ENCODE measurements around the gene TMEM128. TPM values are rescaled to one million over a fixed set of nuclear protein-coding genes. Genes with fewer than 3 reads are reported as not detected.

The TMEM128 gene, protein sequence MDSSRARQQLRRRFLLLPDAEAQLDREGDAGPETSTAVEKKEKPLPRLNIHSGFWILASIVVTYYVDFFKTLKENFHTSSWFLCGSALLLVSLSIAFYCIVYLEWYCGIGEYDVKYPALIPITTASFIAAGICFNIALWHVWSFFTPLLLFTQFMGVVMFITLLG
- total RNA-seq = 20.8 and 32.8 TPM in 2 replicates

DNA sequence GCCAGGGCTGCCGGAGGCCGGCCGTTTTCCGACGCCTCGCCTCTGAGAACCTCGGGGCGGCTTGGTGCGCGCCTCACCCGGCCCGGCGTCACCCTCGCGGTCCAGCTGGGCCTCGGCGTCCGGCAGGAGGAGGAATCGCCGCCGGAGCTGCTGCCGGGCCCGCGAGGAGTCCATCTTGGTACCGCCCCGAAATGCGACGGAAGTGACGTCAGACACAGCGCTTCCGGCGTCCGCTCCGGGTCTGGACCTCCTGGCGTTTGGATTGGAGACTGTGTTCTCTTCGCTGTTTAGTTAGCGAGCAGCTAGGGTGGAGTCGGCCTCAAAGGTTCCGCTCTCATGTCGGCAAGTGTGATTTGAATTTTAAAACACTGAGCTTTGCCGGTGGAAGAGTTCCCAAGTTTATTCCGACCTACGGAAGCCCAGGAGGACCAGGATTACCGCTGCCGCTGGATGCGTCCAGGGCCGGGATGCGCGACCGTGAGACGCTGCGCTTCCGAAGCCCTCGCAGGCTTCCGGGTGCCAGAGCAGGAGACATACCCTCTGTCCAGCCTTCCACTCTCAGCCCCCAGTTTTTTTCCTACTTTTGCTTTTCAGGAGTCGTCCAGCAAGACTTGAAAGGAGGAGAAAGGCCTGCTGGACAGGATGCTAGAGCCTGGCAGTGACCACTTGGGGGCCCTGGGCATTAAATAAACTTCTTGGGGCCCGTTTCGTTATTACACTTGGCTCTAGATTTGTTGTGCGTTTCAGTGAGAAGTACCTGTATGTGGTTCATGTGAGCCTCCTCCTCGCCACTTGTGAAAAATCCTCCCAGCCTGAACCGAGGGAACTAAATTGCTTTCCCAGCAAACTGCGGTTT, at the start of gene TMEM128:
Gene TMEM128, minus strand, starts transcription at position 195 of the 856 bp plus-strand sequence. Its CDS starts 21 bp downstream, at position 174.
- H3K4me3 ChIP-seq (ENCODE audit: low read depth, low read length) = peak within 1 kb of the TSS; percentile 87
- TF ChIP-seq, protein P1, sequence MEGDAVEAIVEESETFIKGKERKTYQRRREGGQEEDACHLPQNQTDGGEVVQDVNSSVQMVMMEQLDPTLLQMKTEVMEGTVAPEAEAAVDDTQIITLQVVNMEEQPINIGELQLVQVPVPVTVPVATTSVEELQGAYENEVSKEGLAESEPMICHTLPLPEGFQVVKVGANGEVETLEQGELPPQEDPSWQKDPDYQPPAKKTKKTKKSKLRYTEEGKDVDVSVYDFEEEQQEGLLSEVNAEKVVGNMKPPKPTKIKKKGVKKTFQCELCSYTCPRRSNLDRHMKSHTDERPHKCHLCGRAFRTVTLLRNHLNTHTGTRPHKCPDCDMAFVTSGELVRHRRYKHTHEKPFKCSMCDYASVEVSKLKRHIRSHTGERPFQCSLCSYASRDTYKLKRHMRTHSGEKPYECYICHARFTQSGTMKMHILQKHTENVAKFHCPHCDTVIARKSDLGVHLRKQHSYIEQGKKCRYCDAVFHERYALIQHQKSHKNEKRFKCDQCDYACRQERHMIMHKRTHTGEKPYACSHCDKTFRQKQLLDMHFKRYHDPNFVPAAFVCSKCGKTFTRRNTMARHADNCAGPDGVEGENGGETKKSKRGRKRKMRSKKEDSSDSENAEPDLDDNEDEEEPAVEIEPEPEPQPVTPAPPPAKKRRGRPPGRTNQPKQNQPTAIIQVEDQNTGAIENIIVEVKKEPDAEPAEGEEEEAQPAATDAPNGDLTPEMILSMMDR (conservative IDR thresholded peaks at IDR 0.05; ENCODE audit: low read depth, low read length) = peak; percentile 36
- peak; percentile 67 for DNase-seq (ENCODE audit: low read depth)

DNA sequence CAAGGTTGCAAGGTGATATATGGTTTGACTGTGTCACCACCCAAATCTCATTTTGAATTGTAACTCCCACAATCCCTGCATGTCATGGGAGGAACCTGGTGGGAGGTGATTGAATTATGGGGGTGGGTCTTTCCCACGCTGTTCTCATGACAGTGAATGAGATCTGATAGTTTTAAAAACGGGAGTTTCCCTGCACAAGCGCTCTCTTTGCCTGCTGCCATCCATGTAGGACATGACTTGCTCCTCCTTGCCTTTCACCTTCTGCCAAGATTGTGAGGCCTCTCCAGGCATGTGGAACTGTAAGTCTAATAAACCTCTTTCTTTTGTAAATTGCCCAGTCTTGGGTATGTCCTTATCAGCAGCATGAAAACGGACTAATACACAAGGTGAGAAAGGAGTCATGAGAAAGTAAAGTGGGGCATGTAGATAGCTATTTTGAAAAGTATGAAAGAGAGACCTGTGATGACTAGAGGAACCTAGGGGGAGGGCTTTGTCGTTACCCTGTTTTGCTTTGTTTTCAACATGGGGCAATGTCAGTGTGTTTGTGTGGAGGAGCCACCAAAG, 48.3 kb upstream of the TMEM128 start:
- DNase-seq (ENCODE audit: low read depth) = no peak
- H3K4me3 ChIP-seq (ENCODE audit: low read depth, low read length) = no peak overlapping the region
- TF ChIP-seq, protein P1 (conservative IDR thresholded peaks at IDR 0.05; ENCODE audit: low read depth, low read length) = no peak

DNA sequence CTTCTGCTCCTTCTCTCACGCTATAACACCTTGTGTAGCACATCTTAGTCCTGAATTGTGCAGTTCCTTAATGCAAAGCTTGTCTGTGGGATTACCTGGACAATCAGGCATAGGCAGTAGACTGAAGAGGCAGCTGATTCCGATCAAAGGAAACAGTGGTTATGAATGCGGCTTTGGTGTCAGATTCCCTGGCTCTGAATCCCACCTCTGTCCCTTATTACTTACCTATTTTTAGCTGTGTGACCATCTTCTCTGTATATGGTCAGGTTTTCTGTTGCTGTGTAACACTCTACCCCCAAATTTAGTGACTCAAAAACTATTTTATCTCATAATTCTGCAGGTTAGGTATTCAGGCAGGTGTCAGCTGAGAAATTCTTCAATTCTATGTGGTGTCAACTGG, 45.3 kb upstream of the TMEM128 start:
- no peak overlapping the region for H3K4me3 ChIP-seq (ENCODE audit: low read depth, low read length)
- no peak for DNase-seq (ENCODE audit: low read depth)
- TF ChIP-seq, protein P1 (conservative IDR thresholded peaks at IDR 0.05; ENCODE audit: low read depth, low read length) = no peak

DNA sequence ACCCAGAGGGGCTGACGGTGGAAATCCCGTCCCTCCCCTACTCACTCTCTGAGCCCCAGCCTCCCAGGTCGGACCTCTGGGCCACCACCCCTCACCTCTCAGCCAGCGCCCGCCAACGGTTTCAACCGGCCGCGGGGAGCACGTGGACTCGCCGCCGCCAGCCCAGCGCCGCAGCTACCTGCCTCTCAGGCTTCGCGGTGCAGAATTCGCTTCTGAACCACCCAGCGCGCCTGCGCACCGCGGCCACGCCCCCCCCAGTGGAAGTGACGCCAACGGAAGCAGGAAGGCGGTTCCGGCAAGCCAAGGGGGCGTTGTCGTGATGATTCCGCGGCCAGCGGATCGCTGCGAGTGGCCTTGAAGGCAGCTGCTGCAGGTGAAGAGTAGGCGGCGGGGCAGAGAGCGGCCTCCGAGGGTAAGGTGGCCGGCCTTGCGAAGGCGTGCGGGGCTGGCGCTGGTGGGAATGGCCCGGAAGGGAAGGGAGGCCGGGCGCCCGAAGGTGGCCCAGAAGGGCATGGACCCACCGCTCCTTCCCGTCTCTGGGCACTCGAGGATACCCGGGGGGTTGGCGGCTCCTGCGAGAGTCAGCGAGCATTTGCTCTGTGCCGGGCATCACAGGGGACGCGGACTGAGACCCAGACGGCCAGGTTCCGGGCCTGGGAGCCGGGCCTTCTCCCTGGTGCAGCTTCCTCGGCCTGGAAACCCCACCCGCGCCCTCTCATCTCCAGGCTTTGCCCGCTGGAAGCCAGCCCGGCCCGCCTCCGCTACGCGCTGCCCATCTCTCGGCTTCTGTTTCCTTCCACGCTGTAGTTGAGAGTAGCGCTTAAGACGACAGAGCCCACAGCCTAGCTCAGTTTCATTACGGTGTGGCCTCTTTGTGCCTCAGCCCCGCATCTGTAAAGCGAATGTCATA, 42.2 kb upstream of the TMEM128 start, which contains the start of the genes LYAR and ZBTB49:
Gene LYAR, minus strand, starts transcription at position 214 of the 910 bp plus-strand sequence. CDS start 6,412 bp downstream, outside the sequence.
Gene ZBTB49, plus strand, starts transcription at position 311 of the 910 bp plus-strand sequence. CDS start 9,695 bp downstream, outside the sequence.
- H3K4me3 ChIP-seq (ENCODE audit: low read depth, low read length) = peak within 1 kb of the TSS; percentile 90
- peak; percentile 33 for DNase-seq (ENCODE audit: low read depth)
- TF ChIP-seq, protein P1 (conservative IDR thresholded peaks at IDR 0.05; ENCODE audit: low read depth, low read length) = no peak

DNA sequence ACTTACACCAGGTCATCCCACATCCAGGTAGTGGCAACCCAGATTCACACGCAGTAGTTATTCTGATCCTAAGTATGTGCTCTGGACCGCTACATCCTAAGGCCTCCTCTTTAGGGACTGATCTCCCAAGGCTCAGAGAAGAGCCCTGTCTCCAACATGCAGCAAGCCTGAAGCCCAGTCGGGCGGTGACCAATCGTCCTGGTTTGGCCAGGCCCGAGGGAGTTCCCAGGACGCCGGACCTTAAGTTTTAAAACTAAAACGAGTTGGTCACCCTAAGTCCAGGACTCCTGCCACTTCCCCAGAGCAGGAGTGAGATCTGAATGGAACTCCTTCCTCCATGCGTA, 41.5 kb upstream of the TMEM128 start:
- H3K4me3 ChIP-seq (ENCODE audit: low read depth, low read length) = peak overlapping the region; percentile 90
- TF ChIP-seq, protein P1 (conservative IDR thresholded peaks at IDR 0.05; ENCODE audit: low read depth, low read length) = no peak
- DNase-seq (ENCODE audit: low read depth) = no peak

DNA sequence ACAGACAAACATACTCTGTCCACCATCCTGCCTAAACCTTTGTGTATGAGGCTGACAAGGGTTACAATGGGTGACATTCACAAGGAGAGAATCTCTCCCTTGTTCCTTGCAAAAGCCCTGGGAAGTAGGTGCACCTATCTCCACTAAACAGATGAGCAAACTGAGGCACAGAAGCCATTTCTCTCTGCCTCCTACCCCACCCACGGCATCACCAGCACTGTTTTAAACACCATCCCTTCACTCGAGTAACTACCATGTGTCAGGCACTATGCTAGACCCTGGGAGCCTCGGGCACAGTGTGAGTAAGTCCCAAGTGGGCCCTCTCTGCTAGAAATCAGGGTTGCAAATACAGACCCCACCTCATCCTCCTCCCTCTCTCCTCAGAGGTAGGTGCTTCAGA, 41.0 kb upstream of the TMEM128 start:
- TF ChIP-seq, protein P1 (conservative IDR thresholded peaks at IDR 0.05; ENCODE audit: low read depth, low read length) = no peak

More for the DNA sequence above, 41.0 kb upstream of the TMEM128 start:
- no peak for DNase-seq (ENCODE audit: low read depth)
- peak overlapping the region; percentile 90 for H3K4me3 ChIP-seq (ENCODE audit: low read depth, low read length)

All from epithelial cell of proximal tubule (primary cell).